H1 (cell line): ENCODE results near the gene IL1RL1. TPM values are rescaled to one million over a fixed set of nuclear protein-coding genes. Genes with fewer than 3 reads are reported as not detected.

Experiments used
- CTCF ChIA-PET: fragments of 300-600 bp; sonication (Branson Sonifier 250); formaldehyde crosslinking; loops from one replicate; lab custom pipeline; 2021; ENCODE audit not compliant: partially characterized antibody; lab: Charles Lee
- POLR2A ChIA-PET: fragments of 300-600 bp; sonication (Branson Sonifier 250); formaldehyde crosslinking; loops from one replicate; lab custom pipeline; 2021; ENCODE audit warnings: inconsistent platforms; ENCODE audit not compliant: partially characterized antibody; lab: Charles Lee
- DNase-seq, 2 experiments: peaks; one replicate each; pipeline versions ENCODE4 v3.0.0 to v3.0.0-alpha.2; 2010 to 2022; ENCODE audit warnings: low spot score in 2 of 2, low read depth in 1 of 2, mixed read lengths in 1 of 2
- FAIRE-seq: peaks from 2 replicates; lab custom pipeline; 2011; peaks lifted over from hg19 to GRCh38; lab: Jason Lieb, UNC
- H2AFZ ChIP-seq: 2 replicates; pipeline ENCODE4 v1.8.1; 2012; ENCODE audit warnings: low read length, inconsistent platforms
- H2AK5ac ChIP-seq: 2 replicates; pipeline ENCODE4 v1.6.1; 2013; ENCODE audit warnings: low read depth, low read length
- H2BK120ac ChIP-seq: replicated peaks from 2 replicates; pipeline ENCODE3; 2013; ENCODE audit warnings: low read depth, low read length, inconsistent platforms
- H2BK12ac ChIP-seq: 2 replicates; pipeline ENCODE4 v1.6.1; 2013; ENCODE audit warnings: low read depth, low read length
- H2BK15ac ChIP-seq: 2 replicates; pipeline ENCODE4 v1.6.1; 2013; ENCODE audit warnings: low read length
- H2BK20ac ChIP-seq: 2 replicates; pipeline ENCODE4 v1.6.1; 2013; ENCODE audit warnings: low read length
- H2BK5ac ChIP-seq: 2 replicates; pipeline ENCODE4 v1.6.1; 2013; ENCODE audit warnings: low read depth, low read length
- H3K14ac ChIP-seq: 2 replicates; pipeline ENCODE4 v1.6.1; 2013; ENCODE audit warnings: inconsistent platforms; ENCODE audit not compliant: insufficient read length
- H3K18ac ChIP-seq: 2 replicates; pipeline ENCODE4 v1.6.1; 2013; ENCODE audit warnings: low read length; ENCODE audit errors: extremely low read depth
- H3K23ac ChIP-seq: 2 replicates; pipeline ENCODE4 v1.6.1; 2013; ENCODE audit warnings: inconsistent platforms; ENCODE audit not compliant: insufficient read length
- H3K23me2 ChIP-seq: 2 replicates; pipeline ENCODE4 v1.6.1; 2013; ENCODE audit warnings: low read depth, low read length
- H3K27ac ChIP-seq: 2 replicates; pipeline ENCODE4 v1.6.1; 2011; ENCODE audit warnings: low read depth, low read length, inconsistent platforms
- H3K27me3 ChIP-seq, 4 experiments: replicated peaks in 1 of 4; 1 replicate in 1 of 4; 2 replicates in 3 of 4; pipeline versions ENCODE4 v1.6.1 to v1.8.1; 2011 to 2013; ENCODE audit warnings: low read length in 3 of 4, mild to moderate bottlenecking in 3 of 4, inconsistent platforms in 2 of 4, mixed read lengths in 2 of 4, moderate library complexity in 1 of 4; ENCODE audit not compliant: control insufficient read depth in 3 of 4, insufficient read depth in 3 of 4; ENCODE audit errors: extremely low read depth in 1 of 4
- H3K36me3 ChIP-seq, 4 experiments: 2 replicates each; pipeline versions ENCODE4 v1.6.1 to v1.8.1; 2011 to 2013; ENCODE audit warnings: mild to moderate bottlenecking in 4 of 4, low read length in 3 of 4, moderate library complexity in 2 of 4, control low read depth in 1 of 4, inconsistent platforms in 1 of 4; ENCODE audit not compliant: insufficient read depth in 4 of 4, control insufficient read depth in 2 of 4
- H3K4ac ChIP-seq: replicated peaks from 2 replicates; pipeline ENCODE3; 2013; ENCODE audit warnings: low read length, low read depth, mixed read lengths, inconsistent platforms; ENCODE audit not compliant: insufficient read length
- H3K4me1 ChIP-seq, 4 experiments: replicated peaks in 1 of 4; 1 replicate in 1 of 4; 2 replicates in 3 of 4; pipeline versions ENCODE4 v1.6.1 to v1.8.1; 2011 to 2013; ENCODE audit warnings: low read length in 3 of 4, inconsistent platforms in 2 of 4, mixed read lengths in 1 of 4; ENCODE audit not compliant: insufficient read depth in 4 of 4, control insufficient read depth in 3 of 4
- H3K4me2 ChIP-seq, 2 experiments: 2 replicates each; pipeline versions ENCODE4 v1.6.1 to v1.8.1; 2011 to 2013; ENCODE audit warnings: low read depth in 2 of 2, low read length in 2 of 2, control low read depth in 1 of 2, inconsistent platforms in 1 of 2, mild to moderate bottlenecking in 1 of 2; ENCODE audit not compliant: insufficient read depth in 1 of 2
- H3K4me3 ChIP-seq, 4 experiments: fragments of 200-600, 300-600 bp in 1 of 4; sonication (generic), shearing (Covaris generic), sonication (Bioruptor Twin) in 1 of 4; 2 replicates each; pipeline versions ENCODE4 v1.5.1 to v1.8.1; 2011 to 2016; ENCODE audit warnings: low read length in 4 of 4, low read depth in 3 of 4, control low read depth in 2 of 4, inconsistent platforms in 2 of 4, mild to moderate bottlenecking in 2 of 4, mixed read lengths in 1 of 4, moderate library complexity in 1 of 4; ENCODE audit not compliant: insufficient read depth in 2 of 4; ENCODE audit errors: extremely low read depth in 1 of 4
- H3K56ac ChIP-seq: replicated peaks from 2 replicates; pipeline ENCODE3; 2013; ENCODE audit warnings: low read depth, mild to moderate bottlenecking, mixed read lengths, low read length, inconsistent platforms; ENCODE audit not compliant: insufficient read length
- H3K79me1 ChIP-seq: 2 replicates; pipeline ENCODE4 v1.6.1; 2013; ENCODE audit warnings: low read depth, low read length, control low read depth
- H3K79me2 ChIP-seq, 2 experiments: 2 replicates each; pipeline versions ENCODE4 v1.6.1 to v1.8.1; 2012 to 2013; ENCODE audit warnings: low read length in 2 of 2, mild to moderate bottlenecking in 2 of 2, inconsistent platforms in 1 of 2; ENCODE audit not compliant: insufficient read depth in 2 of 2, control insufficient read depth in 1 of 2
- H3K9ac ChIP-seq, 4 experiments: replicated peaks in 1 of 4; 1 replicate in 1 of 4; 2 replicates in 3 of 4; pipeline versions ENCODE4 v1.6.1 to v1.8.1; 2011 to 2013; ENCODE audit warnings: low read depth in 3 of 4, low read length in 3 of 4, control low read depth in 2 of 4, mild to moderate bottlenecking in 2 of 4, moderate library complexity in 2 of 4, inconsistent platforms in 1 of 4; ENCODE audit errors: extremely low read depth in 1 of 4
- H3K9me3 ChIP-seq, 2 experiments: 2 replicates each; pipeline versions ENCODE4 v1.6.1 to v1.8.1; 2012 to 2013; ENCODE audit warnings: mild to moderate bottlenecking in 2 of 2, moderate library complexity in 2 of 2, control low read depth in 1 of 2, inconsistent platforms in 1 of 2, low read depth in 1 of 2, low read length in 1 of 2, mixed read lengths in 1 of 2; ENCODE audit not compliant: insufficient read depth in 2 of 2
- H4K20me1 ChIP-seq, 2 experiments: replicated peaks in 1 of 2; 2 replicates each; pipeline versions ENCODE3 to v1.8.1; 2011 to 2013; ENCODE audit warnings: inconsistent platforms in 2 of 2, low read length in 2 of 2, mild to moderate bottlenecking in 1 of 2; ENCODE audit not compliant: insufficient read depth in 2 of 2, control insufficient read depth in 1 of 2
- H4K5ac ChIP-seq: 2 replicates; pipeline ENCODE4 v1.6.1; 2013; ENCODE audit warnings: low read length, low read depth, mixed read lengths, inconsistent platforms; ENCODE audit not compliant: insufficient read length
- H4K8ac ChIP-seq: 2 replicates; pipeline ENCODE4 v1.8.0; 2013; ENCODE audit warnings: mild to moderate bottlenecking, moderate library complexity, low read length, inconsistent platforms; ENCODE audit not compliant: insufficient read depth; ENCODE audit errors: extremely low read depth
- H4K91ac ChIP-seq: replicated peaks from 2 replicates; pipeline ENCODE3; 2013; ENCODE audit warnings: low read length, mixed read lengths, inconsistent platforms; ENCODE audit not compliant: insufficient read length
- CBX5 ChIP-seq: fragments of 300-800, 300-1000 bp; sonication (generic); IDR thresholded peaks from 2 replicates; pipeline ENCODE4 v1.7.1; 2016; ENCODE audit warnings: antibody characterized with exemption, low read length, low read depth
- NRF1 ChIP-seq: IDR thresholded peaks from 2 replicates; pipeline ENCODE4 v1.6.1; 2011; ENCODE audit warnings: mild to moderate bottlenecking, low read depth, low read length, improper control_type of control experiment
- SIN3A ChIP-seq, 2 experiments: IDR thresholded peaks in 1 of 2; conservative IDR thresholded peaks in 1 of 2; 2 replicates each; pipeline ENCODE4 v1.6.1; 2011 to 2012; ENCODE audit warnings: low read length in 2 of 2, improper control_type of control experiment in 1 of 2, low read depth in 1 of 2, mild to moderate bottlenecking in 1 of 2
- WGBS, 2 experiments: shearing (Covaris generic) in 1 of 2; methylation state at CpG; one replicate each; pipeline versions ENCODE4 v1.1.6 to v1.1.7; 2013 to 2015; ENCODE audit warnings: low lambda C conversion rate in 2 of 2, mixed read lengths in 2 of 2, inconsistent platforms in 1 of 2, low coverage in 1 of 2, missing lambda C conversion rate in 1 of 2; ENCODE audit not compliant: insufficient replicate concordance in 2 of 2, insufficient coverage in 1 of 2, insufficient read length in 1 of 2; ENCODE audit errors: extremely low coverage in 1 of 2, missing lambda C conversion rate in 1 of 2; 5-methylcytosine and 5-hydroxymethylcytosine counted together
- polyA plus RNA-seq, 7 experiments: library from polyadenylated mRNA; depleted of rRNA in 3 of 7; stranded (reverse) in 5 of 7; unstranded in 2 of 7; fragments of >200 nt in 5 of 7; fragments of 200-250 nt in 2 of 7; gene quantifications; 1 replicate in 5 of 7; 2 replicates in 1 of 7; 4 replicates in 1 of 7; pipeline versions ENCODE4 v1.2.1 to v1.2.3, GENCODE V29; 2011 to 2013; ENCODE audit warnings: missing spikeins in 2 of 7, mixed read lengths in 2 of 7
- total RNA-seq: library from RNA; stranded (reverse); fragmentation: NEBNext Ultra II Directional; extraction: Animal tissue kit (Norgen Biotek cat#: 25700); gene quantifications from 2 replicates; pipeline ENCODE4 v1.2.1, GENCODE V29; 2021

The IL1RL1 gene
- total and polyA plus RNA-seq, 2 of the 8 experiments (the other 6 are each of a cell fraction or from before 2014, with no cell fraction given), result not detected

- Histone ChIP-seq H2AK5ac (no peak overlapping the region), H3K36me3 (no peaks in the 10 kb centered on the region), H4K5ac (no peak overlapping the region), H4K8ac (no peak overlapping the region), H2BK15ac (no peak overlapping the region), H3K27me3 (peaks cover 0 to 1% (median 0%) of the 10 kb centered on the region in 4 experiments; a peak in 1 of 7 replicates), H3K27ac (no peak overlapping the region), H2BK12ac (no peak overlapping the region), H4K20me1 (no peaks in the 10 kb centered on the region), H2AFZ (no peak overlapping the region), H2BK120ac (no peak overlapping the region), H3K4me1 (no peaks in the 10 kb centered on the region), H3K4me3 (no peak overlapping the region), H3K18ac (no peak overlapping the region), H3K23ac (no peak overlapping the region), H3K56ac (no peak overlapping the region), H3K23me2 (no peaks in the 10 kb centered on the region), H3K9ac (no peak overlapping the region), H2BK20ac (no peak overlapping the region), H2BK5ac (no peak overlapping the region), H3K79me1 (no peaks in the 10 kb centered on the region), H3K79me2 (no peaks in the 10 kb centered on the region), H3K4ac (no peak overlapping the region), H3K14ac (no peak overlapping the region), H3K9me3 (no peaks in the 10 kb centered on the region), H3K4me2 (no peak overlapping the region), H4K91ac (no peak overlapping the region)
- CTCF ChIA-PET, result interaction anchor here (1.2 to 1.8 kb wide), 4 partner anchors 19 to 44 kb away, joined by 4 to 5 read pairs (median 4); no protein-coding TSS in a partner anchor
- no peak for FAIRE-seq
- TF ChIP-seq NRF1, result no peak
- no peak for TF ChIP-seq SIN3A (conservative IDR thresholded peaks at IDR 0.05 in 1 of 2, IDR thresholded peaks at IDR 0.05 in 1 of 2; ENCODE audit: low read depth in 1 of 2, low read length in 2 of 2)
- TF ChIP-seq CBX5, result no peak
- WGBS, 2 experiments, result 93% methylated on average over 3 of the region's 3 CpGs; no CpG with 5 or more reads in 1 of the 2 experiments
- DNase-seq, result no peak
- POLR2A ChIA-PET, result no interaction called here
Observed at GRCh38 chr2:102284611-102285010, 26.8 kb upstream of the IL1RL1 start.
